AG08396 (cell line): ENCODE data around the gene ALDH3A2.

Experiments used
- DNase-seq: peaks from one replicate; pipeline ENCODE4 v3.0.0; 2012; ENCODE audit warnings: low spot score, mixed read lengths

The ALDH3A2 gene

DNA sequence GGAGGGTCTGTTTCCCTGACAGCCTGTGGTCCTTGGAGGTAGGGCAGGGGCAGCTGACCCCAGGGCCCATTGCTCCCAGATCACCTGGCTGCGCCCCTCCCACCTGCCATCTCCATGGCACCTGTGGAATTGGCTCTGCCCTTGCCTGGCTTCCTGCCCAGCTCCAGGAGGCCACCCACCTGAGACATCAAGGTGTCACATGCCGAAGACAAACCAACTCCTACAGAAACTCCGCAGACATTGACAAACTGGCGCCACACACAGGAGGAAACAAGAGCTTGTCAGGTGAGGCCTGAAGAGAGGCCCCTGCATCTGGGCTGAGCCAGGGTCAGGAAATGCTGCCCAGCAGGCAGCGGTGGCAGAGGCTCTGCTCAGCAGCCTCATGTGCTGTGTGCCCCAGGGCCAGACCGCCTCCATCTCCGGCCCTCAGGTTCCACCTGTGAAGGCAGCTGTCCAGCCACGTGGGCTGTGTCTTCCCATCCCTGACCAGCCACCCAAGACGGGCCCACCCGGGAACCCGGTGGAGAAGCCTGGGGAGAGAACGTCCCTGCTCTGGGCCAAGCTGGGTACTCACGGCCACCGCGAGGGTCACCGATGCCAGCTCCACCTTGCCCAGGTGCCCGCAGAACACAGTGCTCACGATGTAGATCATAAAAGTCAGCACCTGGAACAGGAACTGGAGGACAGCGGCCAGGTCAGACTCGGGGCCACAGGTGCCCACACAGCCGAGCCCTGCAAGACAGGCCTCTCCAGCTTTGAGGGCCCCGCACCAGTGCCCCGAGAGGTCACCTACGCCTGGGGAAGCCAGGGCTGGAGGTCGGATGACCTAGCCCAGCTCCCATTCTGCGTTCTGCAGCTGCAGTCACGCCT lies 66.2 kb downstream of the ALDH3A2 start:
- DNase-seq, result no peak

GRCh38 chr17:19716108-19717030 lies 67.8 kb downstream of the ALDH3A2 start, which contains the start of gene SLC47A2:
Gene SLC47A2 (minus strand): TSS chr17:19716584. CDS start chr17:19716555, 29 bp downstream.
- no peak for DNase-seq

GRCh38 chr17:19717031-19717360 lies 68.4 kb downstream of the ALDH3A2 start:
- DNase-seq, result no peak

DNA sequence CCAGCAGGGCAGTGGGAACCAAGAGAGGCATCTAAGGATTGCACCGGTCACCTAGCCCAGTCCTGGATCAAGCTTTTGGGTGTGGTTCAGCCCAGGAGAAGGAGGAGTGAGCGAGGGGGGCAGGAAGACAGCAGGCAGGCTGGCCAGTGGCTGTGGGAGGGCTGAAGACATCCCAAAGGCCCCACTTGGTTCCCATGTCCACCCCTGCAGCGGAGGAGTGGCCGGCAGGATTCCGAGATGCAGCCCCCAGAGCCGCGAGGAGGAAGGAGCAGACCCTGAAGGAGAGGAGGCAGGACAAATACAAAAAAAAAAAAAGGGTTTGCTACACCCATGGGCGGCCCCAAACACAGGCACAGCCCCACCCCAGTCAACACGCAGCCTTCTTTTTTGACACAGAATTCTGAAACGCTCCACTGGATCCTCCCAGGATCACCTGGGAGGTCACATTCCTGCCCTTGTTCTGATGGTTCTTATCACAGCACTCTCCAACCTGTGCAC lies 68.9 kb downstream of the ALDH3A2 start:
- no peak for DNase-seq

- no peak for DNase-seq
Measured at GRCh38 chr17:19718041-19718612, 69.6 kb downstream of the ALDH3A2 start.

DNA sequence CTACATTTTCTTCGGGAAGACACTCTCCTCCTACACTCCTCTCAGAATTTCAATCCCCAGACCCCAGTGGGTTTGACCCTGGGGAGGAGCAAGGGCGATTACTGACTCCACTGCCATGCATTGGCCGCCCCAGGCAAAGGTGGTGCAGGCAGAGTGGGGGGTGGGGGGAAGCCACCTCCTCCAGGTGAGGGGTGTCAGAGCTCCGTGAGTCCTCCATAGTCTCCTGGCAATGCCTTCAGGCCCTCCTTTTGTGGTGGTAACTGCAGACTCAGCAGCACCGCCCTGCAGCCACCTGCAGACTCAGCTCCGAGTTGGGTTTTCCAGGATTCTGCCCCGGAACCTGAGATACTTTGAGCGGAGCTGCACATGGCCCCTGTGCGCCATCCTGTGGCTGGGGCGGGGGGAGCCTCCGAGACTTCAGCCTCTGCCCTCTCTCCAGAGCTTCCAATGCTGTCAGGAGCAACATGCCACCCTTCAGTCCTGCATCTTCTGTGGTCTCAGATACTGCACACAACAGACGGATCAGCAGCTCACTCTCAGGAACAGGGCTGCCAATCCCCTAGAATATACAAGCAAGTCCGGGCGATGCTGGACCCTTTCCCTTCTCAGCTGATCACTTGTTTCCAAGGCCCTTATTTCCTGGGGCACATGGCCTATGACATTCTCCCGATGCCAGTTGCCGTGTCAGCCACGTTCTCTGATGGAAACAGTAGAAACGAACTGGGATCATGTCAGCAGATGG lies 70.2 kb downstream of the ALDH3A2 start:
- DNase-seq, result no peak

DNA sequence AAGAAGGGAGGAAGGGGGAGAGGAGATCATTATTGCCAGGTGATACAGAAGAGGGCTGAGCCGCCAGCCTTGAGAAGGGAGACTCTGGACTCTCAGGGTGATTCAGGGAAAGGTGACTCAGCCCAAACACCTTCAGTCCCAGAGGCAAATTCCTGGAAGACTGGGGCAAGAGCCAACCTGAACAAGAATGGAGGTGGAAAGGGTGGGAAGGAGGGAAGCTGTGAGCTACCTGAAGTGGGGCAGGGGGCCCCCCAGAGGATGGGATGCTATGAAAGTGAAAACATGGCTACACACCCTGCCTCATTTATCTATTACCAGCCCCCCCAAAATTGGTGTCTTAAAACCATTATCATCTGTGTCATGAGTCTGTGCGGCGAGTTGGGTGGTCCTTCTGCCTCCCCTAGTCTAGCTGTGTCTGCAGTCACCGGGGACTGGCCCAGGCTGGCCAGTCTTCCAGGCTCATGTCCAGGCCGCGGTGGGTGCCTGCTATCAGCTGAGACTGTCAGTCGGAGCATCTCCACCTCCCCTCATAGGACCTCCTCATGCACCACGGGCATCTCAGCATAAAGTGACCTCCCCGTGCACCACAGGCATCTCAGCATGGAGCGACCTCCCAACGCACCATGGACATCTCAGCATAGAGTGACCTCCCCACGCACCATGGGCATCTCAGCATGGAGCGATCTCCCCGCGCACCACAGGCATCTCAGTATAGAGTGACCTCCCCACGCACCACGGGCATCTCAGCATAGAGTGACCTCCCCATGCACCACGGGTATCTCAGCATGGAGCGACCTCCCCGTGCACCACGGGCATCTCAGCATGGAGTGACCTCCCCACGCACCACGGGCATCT lies 71.0 kb downstream of the ALDH3A2 start:
- no peak for DNase-seq

GRCh38 chr17:19720210-19720475 lies 71.6 kb downstream of the ALDH3A2 start:
- DNase-seq, result no peak

DNA sequence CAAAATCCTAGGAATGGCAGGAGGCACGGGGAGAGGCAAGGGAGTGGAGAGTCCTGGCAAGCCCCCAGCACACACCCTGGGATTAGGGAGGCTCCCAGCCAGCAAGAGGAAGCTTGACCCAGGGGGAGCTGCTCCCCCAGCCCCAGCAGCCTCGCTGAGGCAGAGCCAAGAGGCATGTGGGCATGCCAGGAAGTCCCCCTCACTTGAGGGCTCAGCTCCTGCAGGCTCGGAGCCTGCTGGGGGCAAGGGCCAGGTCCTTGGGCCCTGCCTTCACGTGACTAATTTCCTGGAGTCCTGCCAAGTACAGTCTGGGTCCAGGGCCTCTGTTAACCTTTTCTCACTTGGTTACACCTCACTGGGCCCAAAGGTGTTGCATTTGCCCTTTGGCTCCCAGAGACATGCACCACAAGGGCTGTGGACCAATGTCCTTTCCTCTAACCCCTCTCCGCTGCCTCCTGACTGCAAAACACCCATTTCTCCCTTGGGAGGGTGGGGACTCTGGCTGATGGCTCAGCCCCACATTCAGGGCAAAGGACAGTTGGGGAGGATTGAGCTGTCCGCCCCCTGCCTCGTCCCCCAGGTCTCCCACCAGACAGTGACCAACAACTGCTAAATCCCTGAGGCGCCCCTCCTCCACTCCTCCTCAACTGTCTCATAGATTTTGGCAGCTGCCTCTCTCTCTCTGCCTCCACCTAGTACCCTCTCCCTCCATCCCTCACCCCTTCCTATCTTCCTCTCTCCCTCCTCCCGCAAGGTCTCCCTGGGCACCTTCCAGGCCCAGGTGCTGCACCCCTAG lies 72.3 kb downstream of the ALDH3A2 start:
- DNase-seq, result no peak

DNA sequence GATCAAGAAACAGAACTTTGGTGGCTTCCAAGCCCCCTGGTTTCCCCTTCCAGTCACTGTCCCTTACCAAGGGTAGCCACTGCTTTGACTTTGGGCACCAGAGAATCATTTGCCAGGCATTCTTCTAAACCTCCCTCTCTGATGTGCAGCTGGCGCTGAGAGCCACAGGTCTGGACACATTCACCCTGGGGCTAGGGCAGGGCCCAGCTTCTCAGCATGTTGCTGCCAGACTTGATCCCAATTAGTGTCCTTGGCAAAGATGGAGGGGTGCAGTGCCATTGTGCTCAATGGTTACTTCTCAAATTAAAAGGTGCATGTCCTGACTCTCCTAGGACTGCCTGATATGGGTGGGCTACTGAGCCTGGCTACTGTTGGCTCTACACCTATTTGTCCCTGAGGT lies 75.4 kb downstream of the ALDH3A2 start:
- no peak for DNase-seq

GRCh38 chr17:19724501-19725420 lies 76.2 kb downstream of the ALDH3A2 start:
- DNase-seq, result no peak

DNA sequence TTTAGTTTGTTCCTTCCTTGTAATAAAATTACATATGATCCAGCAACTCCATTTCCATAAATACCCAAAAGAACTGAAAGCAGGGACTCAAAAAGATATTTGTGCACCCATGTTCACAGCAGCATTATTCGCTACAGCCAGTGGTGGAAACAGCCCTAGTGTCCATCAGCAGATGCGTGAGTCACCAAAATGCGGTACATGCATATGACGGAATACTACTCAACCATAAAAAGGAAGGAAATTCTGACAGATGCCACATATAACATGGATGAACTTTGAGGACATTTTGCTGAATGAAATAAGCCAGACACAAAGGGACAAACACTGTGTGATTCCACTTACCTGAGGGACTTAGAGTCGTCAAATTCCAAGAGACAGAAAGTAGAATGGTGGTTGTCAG lies 76.9 kb downstream of the ALDH3A2 start:
- no peak for DNase-seq

DNA sequence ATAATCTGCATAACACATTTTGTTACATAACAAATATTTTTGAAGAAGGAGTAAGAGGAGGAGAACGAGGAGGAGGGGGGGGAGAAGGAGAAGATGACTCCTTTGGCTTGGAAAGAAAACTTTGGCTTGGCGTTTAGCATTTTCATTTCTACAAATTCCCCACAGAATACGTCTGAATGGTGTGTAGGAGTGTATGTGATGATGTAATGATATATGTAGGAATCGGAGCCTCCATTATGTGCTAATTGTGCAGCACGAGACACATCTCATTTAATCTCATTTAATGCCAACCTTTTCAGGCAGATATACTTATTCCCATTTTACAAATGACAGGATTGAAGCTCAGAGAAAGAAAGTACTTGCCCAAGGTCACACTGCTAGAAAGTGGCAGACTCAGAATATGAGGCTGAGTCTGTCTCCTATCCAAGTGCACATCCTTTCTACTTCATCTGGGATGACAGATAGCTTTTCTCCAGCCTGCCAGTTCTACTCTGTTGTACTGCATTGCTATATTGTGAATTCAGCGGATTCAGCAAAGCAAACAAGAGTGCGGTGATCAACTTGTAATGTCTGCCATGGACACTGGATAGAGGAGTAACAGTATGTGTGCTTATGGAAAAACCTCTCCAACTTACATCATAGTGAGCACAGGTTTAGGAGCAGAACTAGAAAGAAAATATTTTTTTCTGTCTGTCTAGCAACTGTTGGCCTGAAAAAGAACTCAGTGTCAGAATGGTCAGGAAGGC lies 78.3 kb downstream of the ALDH3A2 start:
- DNase-seq, result no peak
